ENCODE data around the gene FBXW7.

The FBXW7 gene

GRCh38 chr4:152424977-152425376, 110.9 kb downstream of the FBXW7 start:
- Histone ChIP-seq H3K9me3 (ENCODE audit: control insufficient read depth, low read length) (no peaks in the 10 kb centered on the region), H3K4me2 (ENCODE audit: low read length, poor library complexity, severe bottlenecking) (no peak overlapping the region), H2BK5ac (ENCODE audit: low read depth, low read length, poor library complexity, severe bottlenecking) (no peak overlapping the region), H3K14ac (ENCODE audit: low read length in 2 of 2) (no peak overlapping the region), H3K9ac (ENCODE audit: low read length) (no peak overlapping the region), H3K4ac (ENCODE audit: low read depth in 1 of 2, low read length in 2 of 2) (no peak overlapping the region), H2AFZ (ENCODE audit: low read depth, low read length) (no peak overlapping the region), H4K91ac (ENCODE audit: low read length) (no peak overlapping the region), H3K79me1 (replicated peaks; ENCODE audit: low read length, poor library complexity, severe bottlenecking) (peaks cover 32% of the 10 kb centered on the region), H3K23ac (ENCODE audit: low read length in 2 of 2) (no peak overlapping the region), H2BK15ac (ENCODE audit: low read depth, poor library complexity, severe bottlenecking) (no peak overlapping the region), H3K36me3 (ENCODE audit: control insufficient read depth in 1 of 2, insufficient read depth in 2 of 2, low read depth in 1 of 2, low read length in 2 of 2) (no peaks in the 10 kb centered on the region), H3K4me3 (ENCODE audit: insufficient read depth in 1 of 2, low read depth in 1 of 2, low read length in 2 of 2) (no peak overlapping the region), H4K8ac (ENCODE audit: low read length) (no peak overlapping the region), H2BK120ac (ENCODE audit: low read depth, low read length) (no peak overlapping the region), H2AK5ac (ENCODE audit: low read length, severe bottlenecking) (no peak overlapping the region), H3K18ac (ENCODE audit: low read depth in 1 of 2, low read length in 2 of 2) (no peak overlapping the region), H3K4me1 (ENCODE audit: control insufficient read depth, insufficient read depth, low read depth, low read length) (no peaks in the 10 kb centered on the region), H3K27me3 (ENCODE audit: control insufficient read depth in 1 of 2, insufficient read depth in 1 of 2, low read length in 2 of 2) (no peaks in the 10 kb centered on the region), H2BK12ac (ENCODE audit: low read length in 2 of 2) (no peak overlapping the region), H3K27ac (ENCODE audit: low read length, poor library complexity, severe bottlenecking) (no peak overlapping the region)
- WGBS: 90% methylated on average over 2 of the region's 2 CpGs
- DNase-seq: no peak

GRCh38 chr4:152424396-152424795, 111.5 kb downstream of the FBXW7 start:
- H3K4me2 ChIP-seq (ENCODE audit: low read length, poor library complexity, severe bottlenecking): no peak overlapping the region
- H3K4ac ChIP-seq (ENCODE audit: low read depth in 1 of 2, low read length in 2 of 2): no peak overlapping the region
- 91% methylated on average over 2 of the region's 3 CpGs for WGBS

GRCh38 chr4:152422817-152423320, 113.0 kb downstream of the FBXW7 start:
- Histone ChIP-seq H3K4me1 (ENCODE audit: control insufficient read depth, insufficient read depth, low read depth, low read length) (no peaks in the 10 kb centered on the region), H3K14ac (ENCODE audit: low read length in 2 of 2) (no peak overlapping the region), H4K91ac (ENCODE audit: low read length) (no peak overlapping the region), H3K4me2 (ENCODE audit: low read length, poor library complexity, severe bottlenecking) (no peak overlapping the region), H3K4ac (ENCODE audit: low read depth in 1 of 2, low read length in 2 of 2) (no peak overlapping the region), H3K36me3 (ENCODE audit: control insufficient read depth in 1 of 2, insufficient read depth in 2 of 2, low read depth in 1 of 2, low read length in 2 of 2) (no peaks in the 10 kb centered on the region), H3K9me3 (ENCODE audit: control insufficient read depth, low read length) (no peaks in the 10 kb centered on the region), H3K23ac (ENCODE audit: low read length in 2 of 2) (no peak overlapping the region), H3K4me3 (ENCODE audit: insufficient read depth in 1 of 2, low read depth in 1 of 2, low read length in 2 of 2) (no peak overlapping the region), H2BK120ac (ENCODE audit: low read depth, low read length) (no peak overlapping the region), H2BK15ac (ENCODE audit: low read depth, poor library complexity, severe bottlenecking) (no peak overlapping the region), H3K27me3 (ENCODE audit: control insufficient read depth in 1 of 2, insufficient read depth in 1 of 2, low read length in 2 of 2) (no peaks in the 10 kb centered on the region), H2BK12ac (ENCODE audit: low read length in 2 of 2) (no peak overlapping the region), H3K27ac (ENCODE audit: low read length, poor library complexity, severe bottlenecking) (no peak overlapping the region), H4K8ac (ENCODE audit: low read length) (no peak overlapping the region), H2AFZ (ENCODE audit: low read depth, low read length) (no peak overlapping the region), H2BK5ac (ENCODE audit: low read depth, low read length, poor library complexity, severe bottlenecking) (no peak overlapping the region), H2AK5ac (ENCODE audit: low read length, severe bottlenecking) (no peak overlapping the region), H3K79me1 (replicated peaks; ENCODE audit: low read length, poor library complexity, severe bottlenecking) (peaks cover 32% of the 10 kb centered on the region), H3K9ac (ENCODE audit: low read length) (no peak overlapping the region), H3K18ac (ENCODE audit: low read depth in 1 of 2, low read length in 2 of 2) (no peak overlapping the region)
- DNase-seq: no peak
- WGBS: no CpG with 5 or more reads among the region's 1 CpG

More at GRCh38 chr4:152424396-152424795, 111.5 kb downstream of the FBXW7 start:
- H3K36me3 ChIP-seq (ENCODE audit: control insufficient read depth in 1 of 2, insufficient read depth in 2 of 2, low read depth in 1 of 2, low read length in 2 of 2): no peaks in the 10 kb centered on the region
- DNase-seq: no peak
- H2BK15ac ChIP-seq (ENCODE audit: low read depth, poor library complexity, severe bottlenecking): no peak overlapping the region
- H3K79me1 ChIP-seq (replicated peaks; ENCODE audit: low read length, poor library complexity, severe bottlenecking): peaks cover 32% of the 10 kb centered on the region
- H4K91ac ChIP-seq (ENCODE audit: low read length): no peak overlapping the region
- no peak overlapping the region for H4K8ac ChIP-seq (ENCODE audit: low read length)
- no peaks in the 10 kb centered on the region for H3K4me1 ChIP-seq (ENCODE audit: control insufficient read depth, insufficient read depth, low read depth, low read length)
- no peak overlapping the region for H3K18ac ChIP-seq (ENCODE audit: low read depth in 1 of 2, low read length in 2 of 2)
- H3K27me3 ChIP-seq (ENCODE audit: control insufficient read depth in 1 of 2, insufficient read depth in 1 of 2, low read length in 2 of 2): no peaks in the 10 kb centered on the region
- no peak overlapping the region for H2BK120ac ChIP-seq (ENCODE audit: low read depth, low read length)
- no peak overlapping the region for H2BK5ac ChIP-seq (ENCODE audit: low read depth, low read length, poor library complexity, severe bottlenecking)
- H3K27ac ChIP-seq (ENCODE audit: low read length, poor library complexity, severe bottlenecking): no peak overlapping the region
- H2AFZ ChIP-seq (ENCODE audit: low read depth, low read length): no peak overlapping the region
- no peak overlapping the region for H2AK5ac ChIP-seq (ENCODE audit: low read length, severe bottlenecking)
- no peak overlapping the region for H3K9ac ChIP-seq (ENCODE audit: low read length)
- no peaks in the 10 kb centered on the region for H3K9me3 ChIP-seq (ENCODE audit: control insufficient read depth, low read length)
- no peak overlapping the region for H2BK12ac ChIP-seq (ENCODE audit: low read length in 2 of 2)
- H3K23ac ChIP-seq (ENCODE audit: low read length in 2 of 2): no peak overlapping the region
- no peak overlapping the region for H3K14ac ChIP-seq (ENCODE audit: low read length in 2 of 2)
- H3K4me3 ChIP-seq (ENCODE audit: insufficient read depth in 1 of 2, low read depth in 1 of 2, low read length in 2 of 2): no peak overlapping the region

- no CpG with 5 or more reads among the region's 1 CpG for WGBS
- H3K4me2 ChIP-seq (ENCODE audit: low read length, poor library complexity, severe bottlenecking): no peak overlapping the region
Measured at GRCh38 chr4:152421576-152421975, 114.3 kb downstream of the FBXW7 start.

More at GRCh38 chr4:152421576-152421975, 114.3 kb downstream of the FBXW7 start:
- no peak overlapping the region for H4K91ac ChIP-seq (ENCODE audit: low read length)
- H3K27me3 ChIP-seq (ENCODE audit: control insufficient read depth in 1 of 2, insufficient read depth in 1 of 2, low read length in 2 of 2): no peaks in the 10 kb centered on the region
- H3K9me3 ChIP-seq (ENCODE audit: control insufficient read depth, low read length): no peaks in the 10 kb centered on the region
- no peak overlapping the region for H2BK120ac ChIP-seq (ENCODE audit: low read depth, low read length)
- H3K79me1 ChIP-seq (replicated peaks; ENCODE audit: low read length, poor library complexity, severe bottlenecking): peaks cover 32% of the 10 kb centered on the region
- H3K4me1 ChIP-seq (ENCODE audit: control insufficient read depth, insufficient read depth, low read depth, low read length): no peaks in the 10 kb centered on the region
- no peak overlapping the region for H3K9ac ChIP-seq (ENCODE audit: low read length)
- no peak overlapping the region for H3K4ac ChIP-seq (ENCODE audit: low read depth in 1 of 2, low read length in 2 of 2)
- no peak overlapping the region for H2BK5ac ChIP-seq (ENCODE audit: low read depth, low read length, poor library complexity, severe bottlenecking)
- H3K14ac ChIP-seq (ENCODE audit: low read length in 2 of 2): no peak overlapping the region
- no peak overlapping the region for H3K27ac ChIP-seq (ENCODE audit: low read length, poor library complexity, severe bottlenecking)
- no peak overlapping the region for H4K8ac ChIP-seq (ENCODE audit: low read length)
- H3K18ac ChIP-seq (ENCODE audit: low read depth in 1 of 2, low read length in 2 of 2): no peak overlapping the region
- no peak overlapping the region for H3K4me3 ChIP-seq (ENCODE audit: insufficient read depth in 1 of 2, low read depth in 1 of 2, low read length in 2 of 2)
- no peak overlapping the region for H2BK15ac ChIP-seq (ENCODE audit: low read depth, poor library complexity, severe bottlenecking)
- H3K36me3 ChIP-seq (ENCODE audit: control insufficient read depth in 1 of 2, insufficient read depth in 2 of 2, low read depth in 1 of 2, low read length in 2 of 2): no peaks in the 10 kb centered on the region
- H3K23ac ChIP-seq (ENCODE audit: low read length in 2 of 2): no peak overlapping the region
- no peak for DNase-seq
- no peak overlapping the region for H2BK12ac ChIP-seq (ENCODE audit: low read length in 2 of 2)
- H2AFZ ChIP-seq (ENCODE audit: low read depth, low read length): no peak overlapping the region
- no peak overlapping the region for H2AK5ac ChIP-seq (ENCODE audit: low read length, severe bottlenecking)
